ENCODE measurements around the gene CELSR1.
A peak's percentile ranks its signal among the peaks of the same experiment; 100 is the strongest.

The CELSR1 gene

DNA sequence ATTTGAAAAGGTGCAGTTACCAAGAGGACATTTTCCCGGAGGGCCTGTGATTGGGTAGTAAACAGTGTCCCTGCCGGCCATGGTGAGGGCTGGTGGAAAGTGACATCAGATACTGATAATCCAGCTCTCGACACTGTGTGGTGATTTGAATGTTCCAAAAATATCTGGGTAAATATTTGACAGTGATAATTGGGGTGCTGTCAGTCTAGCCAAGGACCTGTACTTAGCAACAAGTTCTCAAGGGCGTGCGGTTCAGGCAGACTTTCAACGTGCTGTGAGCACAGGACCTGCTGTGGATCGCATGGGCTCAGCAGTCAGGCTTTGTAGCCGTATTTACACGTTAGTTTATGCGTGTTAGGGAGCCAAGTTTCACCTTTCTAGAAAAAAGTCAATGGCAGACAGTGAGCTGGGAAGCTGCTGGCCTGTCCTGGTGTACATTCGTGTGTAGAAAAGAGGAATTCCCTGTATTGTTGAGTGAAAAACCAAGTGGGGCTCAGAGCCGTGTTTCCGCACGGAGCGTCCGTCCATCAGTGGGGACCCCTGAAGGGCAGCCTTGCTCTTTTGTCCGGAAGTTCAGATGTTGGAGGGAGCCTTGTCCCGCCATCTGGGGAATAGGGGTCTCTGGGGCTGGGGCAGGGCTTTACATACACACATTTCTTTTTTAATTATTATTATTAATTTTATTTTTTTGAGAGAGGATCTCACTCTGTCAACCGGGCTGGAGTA lies 190.6 kb downstream of the CELSR1 start:
- no peak for DNase-seq

DNA sequence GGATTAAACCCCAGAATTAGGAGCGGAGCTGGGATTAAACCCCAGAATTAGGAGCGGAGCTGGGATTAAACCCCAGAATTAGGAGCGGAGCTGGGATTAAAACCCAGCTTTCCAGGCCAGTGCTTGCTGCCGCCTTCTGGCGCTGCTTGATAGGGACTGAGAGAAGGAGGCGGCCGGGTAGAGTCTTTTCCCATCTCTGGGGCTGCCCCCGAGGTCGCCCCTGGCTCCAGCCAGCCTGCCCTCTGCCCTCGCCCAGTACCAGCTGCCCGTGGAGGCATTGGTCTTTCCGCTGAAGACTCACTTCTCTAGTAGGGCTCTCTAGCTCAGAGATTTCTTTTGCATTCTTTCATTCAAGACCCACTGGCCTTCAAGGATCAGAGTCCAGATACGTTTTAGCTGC lies 196.7 kb downstream of the CELSR1 start:
- DNase-seq: no peak

DNA sequence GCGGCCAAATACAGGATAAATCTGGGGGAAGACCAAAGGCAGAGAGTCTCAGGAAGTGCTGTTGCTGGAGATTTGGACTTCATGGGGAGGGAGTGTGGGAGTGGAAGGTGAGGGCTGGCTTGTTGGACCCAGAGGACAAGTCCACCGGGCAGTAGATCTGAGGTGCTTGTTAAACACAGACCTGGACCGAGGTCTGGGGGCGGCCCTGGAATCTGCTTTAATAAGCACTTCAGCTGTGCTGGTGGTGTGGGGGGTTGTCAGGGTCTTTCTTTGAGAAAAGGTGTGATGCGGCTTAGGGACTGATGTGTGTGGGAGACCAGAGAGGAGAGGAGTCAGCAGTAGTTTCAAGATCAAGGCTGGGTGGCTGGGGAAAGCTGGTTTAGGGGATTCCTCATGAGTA lies 197.5 kb downstream of the CELSR1 start:
- DNase-seq: no peak

DNA sequence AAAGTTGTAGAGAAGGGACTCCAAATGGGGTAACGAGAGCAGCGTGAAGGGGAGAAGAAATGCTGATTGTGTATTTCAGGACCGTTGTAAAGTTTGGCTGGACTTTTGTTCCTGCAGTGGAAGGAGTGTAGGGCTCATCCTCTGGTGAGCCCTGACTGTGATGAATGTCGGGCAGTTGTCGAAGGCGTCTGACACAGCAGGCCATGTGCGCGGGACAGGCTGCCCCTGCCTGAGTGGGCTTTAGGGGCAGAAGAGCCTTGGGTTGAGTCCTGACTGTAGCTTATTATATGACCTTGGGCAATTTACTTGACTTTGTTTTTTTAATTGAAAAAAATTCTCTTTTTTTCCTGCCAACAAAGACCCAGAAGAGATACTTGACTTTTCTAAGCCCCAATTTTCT lies 198.8 kb downstream of the CELSR1 start:
- no peak for DNase-seq

DNA sequence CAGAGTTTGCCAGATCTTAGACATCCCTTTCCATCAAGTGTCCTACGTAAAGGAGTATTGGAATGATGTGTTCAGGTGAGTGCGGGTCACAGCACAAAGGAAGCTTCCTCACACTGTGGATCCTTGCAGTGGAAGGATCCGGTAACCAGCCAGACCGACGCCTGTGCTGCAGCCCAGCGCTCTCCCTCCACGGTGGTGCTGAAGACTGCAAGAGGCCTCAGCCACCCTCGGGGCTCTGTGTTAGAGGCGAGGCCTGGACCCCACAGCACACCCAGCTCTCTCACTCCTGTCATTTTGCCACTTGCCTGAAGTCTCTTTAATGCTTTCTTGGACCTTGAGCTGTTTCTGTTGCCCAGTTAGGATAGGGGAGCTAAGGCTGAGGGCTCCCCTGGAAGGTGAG lies 199.6 kb downstream of the CELSR1 start:
- DNase-seq: no peak

DNA sequence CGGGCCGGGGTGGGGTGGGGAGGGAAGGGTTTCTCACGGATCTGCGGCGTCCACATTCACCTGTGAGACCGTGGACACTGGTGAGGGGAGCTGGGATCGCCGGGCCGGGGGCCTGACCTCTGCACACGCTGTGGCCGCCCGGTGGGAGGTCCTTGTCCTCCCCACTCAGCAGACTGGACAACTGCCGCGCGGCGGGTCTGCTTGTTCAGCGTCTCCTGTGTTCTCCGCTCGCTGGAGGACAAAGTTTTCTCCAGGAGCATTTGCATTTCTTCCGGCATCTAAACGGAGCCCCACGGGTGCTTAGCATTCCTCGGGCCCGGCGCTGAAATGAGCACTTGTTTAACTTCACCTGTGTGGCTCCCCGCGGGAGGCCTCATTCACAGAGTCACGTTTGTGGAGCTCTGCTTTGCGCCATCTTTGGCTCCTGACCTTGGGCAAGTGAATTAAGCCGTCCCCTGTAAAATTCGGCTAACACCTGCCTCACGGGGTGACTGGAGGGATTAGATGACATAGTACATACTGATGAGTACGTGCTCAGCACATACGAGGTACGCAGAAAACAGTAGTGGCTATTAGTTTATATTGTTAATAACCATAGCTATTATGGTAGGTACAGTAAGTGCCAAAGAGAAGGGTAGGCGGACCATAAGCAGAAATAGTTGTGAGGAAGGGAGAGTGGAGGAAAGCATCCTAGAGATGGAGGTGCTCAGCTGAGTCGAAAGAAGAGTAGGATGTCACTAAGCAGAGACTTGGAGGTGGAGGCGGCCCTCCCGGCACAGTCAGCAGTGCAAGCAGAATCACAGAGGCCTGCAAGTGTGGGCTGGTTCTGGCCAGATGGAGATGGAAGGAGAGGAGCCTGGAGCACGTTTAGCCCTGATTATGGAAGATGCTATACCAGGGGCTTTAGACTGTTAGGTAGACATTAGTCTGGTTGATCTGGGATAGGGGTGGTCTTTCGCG lies 201.0 kb downstream of the CELSR1 start:
- no peak for DNase-seq

DNA sequence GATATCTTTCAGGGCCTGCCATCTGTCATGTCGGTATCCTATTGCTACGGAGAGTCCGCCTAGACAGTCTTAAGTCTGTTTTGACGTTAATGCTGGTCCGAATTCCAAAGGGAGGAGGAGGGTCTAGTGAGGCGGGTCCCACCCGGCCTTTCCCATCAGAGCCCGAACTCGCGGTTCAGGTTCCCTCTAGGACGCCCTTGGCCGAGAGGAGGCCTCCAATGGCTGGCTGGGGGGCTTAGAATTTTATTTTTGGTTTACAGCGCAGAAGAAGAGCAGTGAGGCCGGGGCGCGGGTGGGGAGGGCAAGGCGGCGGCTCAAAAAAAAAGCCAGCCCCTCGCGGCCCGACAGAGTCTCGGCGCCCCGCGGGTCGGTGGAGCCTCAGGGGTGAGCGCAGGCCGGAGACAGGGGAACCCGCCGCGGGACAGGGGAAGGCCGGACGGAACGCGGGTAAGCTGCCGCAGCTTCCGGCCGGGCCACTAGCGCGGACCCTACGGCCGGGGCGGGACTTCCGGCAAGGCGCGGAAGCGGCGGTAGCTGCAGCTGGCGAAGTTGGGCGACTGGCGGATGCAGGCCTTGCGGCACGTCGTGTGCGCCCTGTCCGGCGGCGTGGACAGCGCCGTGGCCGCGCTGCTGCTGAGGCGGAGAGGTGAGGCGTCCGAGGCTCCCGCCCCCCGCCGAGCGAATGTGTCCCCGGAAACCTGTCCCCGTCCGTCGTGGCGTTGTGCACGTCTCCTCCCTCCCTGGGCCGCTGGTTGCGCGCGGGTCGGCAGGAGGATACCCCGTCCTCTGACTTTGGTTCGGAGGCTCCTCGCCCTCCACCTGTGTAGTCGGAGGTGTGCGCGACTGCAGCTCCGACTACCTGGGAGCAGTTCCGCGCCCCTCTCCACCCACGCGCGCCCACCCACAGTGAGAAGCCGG lies 202.0 kb downstream of the CELSR1 start, which contains the start of gene TRMU:
Gene TRMU, plus strand, starts transcription at position 514 of the 918 bp plus-strand sequence. Its CDS starts 51 bp downstream, at position 565.
- peak; percentile 56 for DNase-seq

DNA sequence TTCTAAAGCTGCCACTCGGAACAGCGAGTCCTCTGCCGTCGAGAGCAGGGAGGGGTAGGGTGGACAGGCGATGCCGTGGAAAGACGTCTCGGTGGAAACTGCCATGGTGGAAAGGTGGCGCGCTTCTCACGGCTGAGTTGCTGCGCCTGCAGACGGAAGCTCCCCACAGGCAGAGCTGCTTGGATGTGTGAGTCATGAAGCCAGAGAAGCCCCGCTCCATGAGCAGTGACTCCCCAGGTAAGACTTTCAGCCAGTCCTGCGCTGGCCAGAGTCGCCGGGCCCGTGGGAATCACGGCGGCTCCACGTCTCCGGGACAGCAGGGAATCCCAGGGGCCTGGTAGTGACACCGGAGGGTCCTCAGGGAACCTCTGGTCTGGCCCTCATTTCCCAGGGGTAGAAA lies 205.9 kb downstream of the CELSR1 start:
- no peak for DNase-seq

DNA sequence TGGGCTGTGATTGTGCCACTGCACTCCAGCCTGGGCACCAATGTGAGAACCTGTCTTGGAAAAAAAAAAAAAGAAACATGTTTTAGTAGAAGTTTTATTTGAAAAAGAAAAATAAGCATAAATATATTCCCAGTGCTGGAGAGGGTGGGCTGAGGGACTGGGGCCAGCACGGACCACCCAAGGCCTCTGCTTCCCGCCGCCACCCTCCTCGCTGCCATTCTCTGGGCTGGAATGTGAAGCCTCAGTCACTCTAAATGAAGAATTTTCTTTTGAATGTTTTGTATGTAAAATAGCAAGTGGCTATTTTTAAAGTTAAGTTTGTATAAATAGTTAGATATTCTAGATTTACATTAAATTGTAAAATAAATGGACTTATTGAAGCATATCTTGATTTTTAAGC lies 207.0 kb downstream of the CELSR1 start:
- no peak for DNase-seq

DNA sequence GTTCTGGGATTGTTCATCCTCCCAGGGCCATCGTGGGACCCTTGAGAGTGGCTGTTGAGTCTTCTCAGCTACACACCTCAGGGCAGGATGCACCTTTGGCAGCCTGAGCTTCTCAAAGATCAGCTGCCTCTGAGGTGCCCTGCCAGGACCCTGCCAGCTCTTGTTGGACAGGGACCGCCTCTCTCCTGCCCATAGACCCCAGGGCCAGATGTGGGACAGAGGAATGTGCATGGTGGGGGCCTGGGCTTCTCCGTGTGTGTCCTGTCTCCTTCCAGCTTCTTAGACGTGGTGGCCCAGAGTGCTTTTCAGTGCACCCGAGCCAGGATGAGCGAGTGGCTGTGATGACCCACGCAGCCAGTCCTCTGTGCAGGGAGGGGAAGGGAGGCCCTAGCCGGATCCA lies 207.8 kb downstream of the CELSR1 start:
- no peak for DNase-seq

DNA sequence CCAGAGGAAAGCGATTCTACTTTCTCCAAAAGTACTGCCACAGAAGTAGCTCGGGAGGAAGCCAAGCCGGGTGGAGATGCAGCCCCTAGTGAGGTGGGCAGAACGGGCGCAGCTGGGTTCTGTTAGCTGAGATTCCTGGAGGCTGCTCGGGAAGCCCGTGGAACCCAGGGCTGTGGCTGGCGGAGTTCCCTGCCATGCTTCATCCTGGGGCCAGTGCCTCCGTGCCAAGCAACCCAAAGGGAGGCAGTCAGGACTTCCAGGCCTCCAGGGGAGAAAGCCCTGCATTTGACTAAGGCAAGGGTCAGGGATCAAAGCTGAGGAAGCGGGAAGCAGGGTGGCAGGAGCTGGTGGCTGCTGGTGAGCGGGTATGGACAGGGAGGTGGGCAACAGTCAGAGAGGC lies 208.6 kb downstream of the CELSR1 start:
- DNase-seq: no peak

DNA sequence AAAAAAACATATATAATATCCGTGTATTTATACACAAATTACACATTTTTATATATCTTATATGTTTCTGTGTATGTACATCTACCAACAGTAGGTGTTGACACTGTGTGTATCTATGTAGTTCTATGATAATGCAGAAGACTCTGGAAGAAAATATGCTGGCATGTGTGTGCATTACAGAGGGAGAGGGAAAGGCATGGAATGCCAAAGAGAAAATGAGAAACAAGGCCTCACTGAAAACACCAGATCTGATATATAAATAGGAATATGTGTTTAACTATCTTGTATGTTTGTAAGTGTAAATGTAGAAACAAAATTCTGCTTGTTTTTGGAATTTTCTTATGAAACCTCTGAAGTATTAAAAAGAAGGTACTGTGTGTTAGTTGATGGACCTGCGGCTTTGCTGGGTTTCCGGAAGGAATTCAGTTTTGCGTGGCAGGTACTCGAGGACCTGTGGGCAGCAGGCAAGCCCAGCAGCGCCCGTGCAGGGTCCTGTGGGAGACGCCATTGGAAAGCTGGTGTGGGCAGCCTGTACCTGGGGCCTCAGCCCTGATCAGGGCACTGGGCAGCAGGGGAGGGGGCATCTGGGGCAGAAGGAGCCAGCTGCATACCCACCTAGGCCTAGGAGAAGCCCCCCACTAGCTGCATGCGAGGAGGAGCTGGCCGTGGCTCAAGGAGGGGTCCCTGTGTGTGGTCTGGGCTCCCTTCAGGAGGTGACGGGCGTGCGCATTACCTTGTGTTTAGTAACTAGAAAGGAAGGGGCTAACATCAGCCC lies 209.5 kb downstream of the CELSR1 start:
- DNase-seq: no peak

DNA sequence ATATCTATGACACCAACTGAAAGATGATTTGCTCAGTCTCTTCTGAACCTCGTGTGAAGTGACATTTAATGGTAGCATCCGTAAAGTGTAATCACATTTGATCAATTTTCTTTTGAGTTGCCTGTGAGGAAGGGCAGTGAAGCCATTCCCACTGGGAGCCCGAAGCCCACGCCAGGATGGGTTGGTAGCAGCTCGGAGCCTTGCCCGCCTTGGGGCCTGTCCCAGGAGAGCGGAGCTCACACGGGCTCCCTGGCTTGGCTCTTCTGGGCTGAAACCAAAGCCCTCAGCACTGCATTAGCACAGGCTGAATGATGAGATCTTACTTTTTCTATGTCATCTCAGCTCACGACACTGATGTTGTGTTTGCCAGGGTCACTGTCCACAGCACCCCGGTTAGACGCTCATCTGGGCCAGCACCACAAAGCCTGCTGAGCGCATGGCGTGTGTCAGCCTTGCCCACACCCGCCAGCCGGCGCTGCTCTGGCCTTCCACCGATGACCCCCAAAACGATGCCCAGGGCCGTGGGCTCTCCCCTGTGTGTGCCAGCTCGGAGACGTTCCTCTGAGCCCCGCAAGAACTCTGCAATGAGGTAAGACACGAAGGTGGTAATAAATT lies 211.2 kb downstream of the CELSR1 start:
- no peak for DNase-seq

DNA sequence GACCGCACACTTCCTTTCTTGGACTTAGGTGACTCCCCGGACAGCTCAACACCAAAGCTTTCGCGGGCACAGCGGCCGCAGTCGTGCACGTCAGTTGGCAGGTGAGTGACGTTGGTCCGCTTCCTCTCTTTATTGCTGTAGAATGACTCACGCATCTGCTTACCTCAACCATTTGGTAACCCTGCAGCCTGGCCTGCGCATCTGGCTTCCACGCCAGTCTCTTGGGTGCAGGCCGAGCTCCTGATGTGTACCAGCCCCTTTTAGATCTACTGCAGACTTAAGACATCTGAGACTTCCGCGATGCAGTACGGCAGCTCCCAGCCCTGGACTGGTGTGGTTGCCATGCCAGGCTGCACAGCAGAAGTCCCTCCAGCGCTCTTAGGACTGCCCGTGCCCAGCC lies 214.3 kb downstream of the CELSR1 start:
- no peak for DNase-seq

DNA sequence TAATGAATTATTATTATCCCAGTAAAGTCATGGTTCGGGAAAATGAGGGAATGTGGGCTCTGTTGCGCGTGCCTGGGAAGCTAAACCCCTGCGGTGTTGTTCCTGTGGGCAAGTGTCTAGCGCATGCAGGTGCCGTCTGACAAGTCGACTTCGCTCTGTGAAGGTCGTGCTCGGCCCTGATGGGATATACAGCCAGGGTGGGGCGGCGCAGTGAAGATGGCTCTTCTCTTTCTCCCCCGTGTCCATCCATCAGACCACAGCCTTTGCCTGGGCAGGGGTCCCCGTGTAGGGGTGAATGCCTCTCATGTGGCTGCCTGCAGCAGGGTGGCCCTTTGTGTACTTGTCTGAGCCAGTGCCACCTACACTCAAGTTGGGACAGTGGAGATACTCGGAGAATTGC lies 214.7 kb downstream of the CELSR1 start:
- no peak for DNase-seq

DNA sequence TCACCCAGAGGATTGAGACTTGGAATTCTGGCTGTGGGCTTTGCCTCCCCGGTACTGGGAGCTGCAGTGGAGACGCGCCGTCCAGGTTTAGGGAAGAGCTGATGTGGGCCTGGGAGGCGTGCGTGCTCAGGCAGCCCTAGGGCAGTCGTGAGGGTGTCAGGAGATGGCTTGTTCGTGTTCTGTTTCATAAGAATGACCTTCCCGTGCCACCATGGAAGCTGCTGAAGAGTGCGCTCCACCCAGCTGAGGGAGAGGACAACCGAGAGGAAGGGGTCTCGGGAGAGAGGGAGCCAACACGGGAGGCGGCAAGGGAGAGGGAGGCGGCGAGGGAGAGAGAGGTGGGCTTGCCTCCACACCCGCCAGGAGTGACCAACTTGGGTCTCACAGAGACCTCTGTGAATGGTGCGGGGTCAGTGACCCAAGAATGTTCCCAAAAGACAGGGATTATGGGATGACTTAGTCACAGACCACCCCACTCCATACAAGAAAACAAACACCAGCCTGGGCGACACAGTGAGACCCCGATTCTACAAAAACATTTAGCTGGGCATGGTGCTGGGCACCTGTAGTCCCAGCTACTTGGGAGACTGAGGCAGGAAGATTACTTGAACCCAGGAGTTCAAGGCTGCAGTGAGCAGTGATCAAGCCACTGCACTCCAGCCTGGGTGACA lies 216.6 kb downstream of the CELSR1 start:
- no peak for DNase-seq

DNA sequence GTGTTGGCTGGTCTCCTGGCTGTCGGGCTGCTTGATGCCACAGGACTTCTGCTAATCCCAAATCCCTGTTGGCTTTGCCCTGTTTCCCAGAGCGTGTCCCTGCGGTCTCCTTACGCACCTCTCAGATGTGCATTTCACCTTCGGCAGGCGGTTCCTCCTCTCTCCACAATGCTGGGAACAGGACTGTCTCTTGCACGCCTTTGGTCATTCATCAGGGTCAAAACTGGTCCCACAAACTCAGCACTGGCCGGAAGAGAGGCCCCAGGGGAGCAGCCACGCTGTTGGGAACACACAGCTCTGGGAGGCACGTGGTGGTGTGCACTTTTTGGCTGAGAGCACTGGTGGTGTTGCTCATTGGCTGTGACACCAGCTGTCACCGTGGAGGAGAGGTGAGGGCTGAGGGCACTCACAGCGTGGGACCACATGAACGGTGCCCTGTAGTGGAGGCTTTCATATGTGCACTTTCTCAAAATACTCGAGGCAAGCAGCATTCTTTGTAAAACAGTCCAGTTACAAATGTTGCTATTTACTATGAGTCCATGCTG lies 217.2 kb downstream of the CELSR1 start:
- DNase-seq: no peak

DNA sequence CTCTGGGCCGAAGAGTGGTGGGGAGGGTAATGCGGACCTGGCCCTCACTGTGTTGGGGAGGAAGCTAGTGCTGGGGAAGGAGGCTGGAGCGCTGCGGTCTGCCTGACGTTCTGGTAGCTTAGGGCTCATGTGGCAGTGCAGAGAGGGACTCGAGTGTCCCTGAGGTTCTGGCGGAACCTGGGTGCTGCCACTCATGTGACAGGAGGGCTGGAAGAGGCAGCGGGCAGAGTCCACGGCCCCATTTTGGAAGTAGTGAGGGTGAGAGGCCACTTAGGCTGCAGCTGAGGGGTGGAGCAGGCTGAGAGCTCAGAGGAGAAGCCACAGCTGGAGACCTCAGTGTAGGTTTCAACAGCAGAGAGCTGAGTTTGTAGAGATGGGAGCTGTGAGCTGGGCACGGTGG lies 218.1 kb downstream of the CELSR1 start:
- no peak for DNase-seq

DNA sequence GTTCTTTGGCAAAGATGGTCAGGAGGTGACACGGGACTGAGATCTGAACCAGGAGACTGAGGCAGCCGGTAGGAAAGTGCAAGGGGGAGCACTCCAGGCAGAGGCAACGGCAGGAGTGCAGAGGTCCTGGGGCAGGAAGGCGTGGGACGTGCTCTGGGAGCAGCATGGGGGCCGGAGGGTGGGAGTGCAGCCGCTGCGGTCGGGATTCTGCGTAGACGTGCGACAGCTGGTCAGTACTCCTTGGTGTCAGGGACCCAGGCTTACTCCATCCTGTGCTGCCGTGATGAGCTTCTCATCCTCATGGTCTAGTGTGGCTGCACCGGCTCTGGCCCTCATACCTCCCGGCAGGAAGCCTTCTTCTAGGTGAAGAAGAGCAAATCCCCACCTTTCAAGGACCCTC lies 218.8 kb downstream of the CELSR1 start:
- no peak for DNase-seq

DNA sequence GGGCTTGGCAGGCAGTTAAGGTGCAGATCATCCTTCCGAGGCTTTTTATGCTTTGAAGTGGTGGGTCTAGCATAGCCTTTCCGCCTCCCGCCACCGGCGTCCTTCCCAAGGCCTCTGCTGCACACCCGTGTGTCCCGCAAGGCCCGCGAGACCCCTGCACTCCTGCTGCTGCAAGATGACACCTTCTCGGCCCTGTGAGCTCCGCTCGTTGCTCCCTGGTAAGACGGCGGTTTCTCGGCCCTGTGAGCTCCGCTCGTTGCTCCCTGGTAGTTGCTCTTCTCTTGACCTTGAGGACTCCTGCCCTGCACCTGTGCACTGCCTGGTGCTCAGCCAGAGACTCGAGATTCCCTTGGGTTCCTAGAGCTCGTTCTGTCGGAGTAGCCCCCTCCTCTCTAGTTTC lies 219.8 kb downstream of the CELSR1 start:
- DNase-seq: no peak

DNA sequence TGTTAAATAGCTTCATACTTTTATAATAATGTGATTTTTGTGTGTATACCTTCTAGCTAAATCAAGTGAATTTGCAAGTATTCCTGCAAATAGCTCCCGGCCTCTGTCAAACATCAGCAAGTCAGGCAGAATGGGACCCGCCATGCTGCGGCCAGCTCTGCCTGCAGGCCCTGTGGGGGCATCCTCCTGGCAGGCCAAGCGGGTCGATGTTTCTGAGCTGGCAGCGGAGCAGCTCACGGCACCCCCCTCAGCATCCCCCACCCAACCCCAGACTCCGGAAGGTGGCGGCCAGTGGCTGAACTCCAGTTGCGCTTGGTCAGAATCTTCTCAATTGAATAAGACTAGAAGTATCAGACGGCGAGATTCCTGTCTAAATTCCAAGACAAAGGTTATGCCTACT lies 221.4 kb downstream of the CELSR1 start:
- no peak for DNase-seq
